Common myeloid progenitor, CD34-positive (primary cell): ENCODE data around the gene GNPTAB.
"Not testable (repeated sequence)": the region's sequence is repeated elsewhere in the genome, so short reads cannot be mapped to it uniquely, and the experiment has no call there.

Source experiments
- CTCF ChIA-PET: fragments of 350-600 bp; sonication (Branson Sonifier 250); formaldehyde crosslinking; loops from one replicate; lab custom pipeline; 2021; ENCODE audit warnings: antibody characterized with exemption; lab: Charles Lee
- POLR2A ChIA-PET: fragments of 350-600 bp; sonication (Branson Sonifier 250); formaldehyde crosslinking; loops from one replicate; lab custom pipeline; 2021; ENCODE audit warnings: antibody characterized with exemption; lab: Charles Lee
- DNase-seq, 3 donors: peaks; one replicate each; pipeline versions ENCODE4 v3.0.0 to v3.0.0-alpha.2; 2013
- H3K27ac ChIP-seq, 2 experiments: 1 replicate in 1 of 2; 2 replicates in 1 of 2; pipeline ENCODE4 v1.7.0; 2013; ENCODE audit warnings: inconsistent platforms in 2 of 2, low read length in 2 of 2, mild to moderate bottlenecking in 2 of 2, low read depth in 1 of 2, moderate library complexity in 1 of 2; ENCODE audit not compliant: severe bottlenecking in 2 of 2, insufficient read depth in 1 of 2, poor library complexity in 1 of 2
- H3K27me3 ChIP-seq, 5 experiments: replicated peaks in 2 of 5; 1 replicate in 3 of 5; 2 replicates in 2 of 5; pipeline versions ENCODE4 v1.6.1 to v1.7.0; 2013; ENCODE audit warnings: low read length in 4 of 5, mild to moderate bottlenecking in 2 of 5, moderate library complexity in 2 of 5, inconsistent platforms in 1 of 5; ENCODE audit not compliant: insufficient read depth in 5 of 5, control insufficient read depth in 4 of 5
- H3K36me3 ChIP-seq, 4 experiments: 1 replicate in 2 of 4; 2 replicates in 2 of 4; pipeline versions ENCODE4 v1.6.1 to v1.7.0; 2013; ENCODE audit warnings: low read length in 3 of 4, control low read depth in 1 of 4, mild to moderate bottlenecking in 1 of 4; ENCODE audit not compliant: control insufficient read depth in 4 of 4, insufficient read depth in 4 of 4
- H3K4me1 ChIP-seq, 4 experiments: 1 replicate in 3 of 4; 2 replicates in 1 of 4; pipeline versions ENCODE4 v1.6.1 to v1.7.1; 2013; ENCODE audit warnings: low read length in 3 of 4, mild to moderate bottlenecking in 3 of 4, control low read depth in 1 of 4, inconsistent platforms in 1 of 4, moderate library complexity in 1 of 4; ENCODE audit not compliant: control insufficient read depth in 4 of 4, insufficient read depth in 4 of 4; ENCODE audit errors: control extremely low read depth in 1 of 4
- H3K4me3 ChIP-seq, 7 experiments: 1 replicate in 4 of 7; 2 replicates in 3 of 7; pipeline versions ENCODE4 v1.5.1 to v1.7.0; 2013; ENCODE audit warnings: mild to moderate bottlenecking in 7 of 7, low read length in 6 of 7, moderate library complexity in 6 of 7, inconsistent platforms in 2 of 7, low read depth in 2 of 7, control low read depth in 1 of 7; ENCODE audit not compliant: insufficient read depth in 4 of 7, control insufficient read depth in 1 of 7; ENCODE audit errors: extremely low read depth in 1 of 7
- H3K9me3 ChIP-seq, 5 experiments: 1 replicate in 4 of 5; 2 replicates in 1 of 5; pipeline versions ENCODE4 v1.6.1 to v1.7.1; 2013; ENCODE audit warnings: low read length in 4 of 5, mild to moderate bottlenecking in 2 of 5, inconsistent platforms in 1 of 5, low read depth in 1 of 5, moderate library complexity in 1 of 5; ENCODE audit not compliant: control insufficient read depth in 4 of 5, insufficient read depth in 2 of 5; ENCODE audit errors: control extremely low read depth in 1 of 5
- WGBS: methylation state at CpG from one replicate; pipeline ENCODE4 v1.1.5; 2013; ENCODE audit not compliant: insufficient coverage; 5-methylcytosine and 5-hydroxymethylcytosine counted together

GNPTAB gene

GRCh38 chr12:101813117-101813516, 17.6 kb downstream of the GNPTAB start:
- POLR2A ChIA-PET = no interaction called here
- peaks cover 0 to 3% (median 0%) of the 10 kb centered on the region in 4 experiments for H3K4me1 ChIP-seq
- no peaks in the 10 kb centered on the region for H3K9me3 ChIP-seq
- DNase-seq = no peak
- CTCF ChIA-PET = interaction anchor here (0.7 kb wide), 1 partner anchor 8 kb away, joined by 3 read pairs; no protein-coding TSS in a partner anchor
- no peaks in the 10 kb centered on the region for H3K27me3 ChIP-seq
- no CpG with 5 or more reads among the region's 2 CpGs for WGBS
- H3K4me3 ChIP-seq = no peak overlapping the region
- no peak overlapping the region for H3K27ac ChIP-seq
- H3K36me3 ChIP-seq = peaks cover 0 to 5% (median 0%) of the 10 kb centered on the region in 4 experiments

DNA sequence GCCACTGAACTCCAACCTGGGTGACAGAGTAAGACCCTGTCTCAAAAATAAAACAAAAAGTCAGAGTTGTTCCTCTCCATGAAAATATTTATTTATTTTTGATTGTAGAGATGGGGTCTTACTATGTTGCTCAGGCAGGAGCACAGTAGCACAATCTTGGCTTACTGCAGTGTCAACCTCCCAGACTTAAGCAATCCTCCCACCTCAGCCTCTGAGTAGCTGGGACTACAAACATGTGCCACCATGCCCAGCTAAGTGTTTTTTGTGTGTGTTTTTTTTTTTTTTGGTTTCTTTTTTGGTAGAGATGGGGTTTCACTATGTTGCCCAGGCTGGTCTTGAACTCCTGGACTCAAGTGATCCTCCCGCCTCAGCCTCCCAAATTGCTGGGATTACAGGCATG, 18.0 kb downstream of the GNPTAB start:
- H3K9me3 ChIP-seq, H3K27ac ChIP-seq, H3K4me3 ChIP-seq, H3K36me3 ChIP-seq, POLR2A ChIA-PET, H3K4me1 ChIP-seq, H3K27me3 ChIP-seq, DNase-seq: not testable (repeated sequence)
- WGBS = 100% methylated on average over 1 of the region's 1 CpG
- CTCF ChIA-PET = interaction anchor here (0.7 to 1.2 kb wide), 2 partner anchors 8 to 11 kb away, joined by 3 to 4 read pairs; no protein-coding TSS in a partner anchor

- H3K36me3 ChIP-seq, H3K4me3 ChIP-seq, H3K9me3 ChIP-seq, H3K27ac ChIP-seq, POLR2A ChIA-PET, H3K27me3 ChIP-seq, DNase-seq: not testable (repeated sequence)
- WGBS = 87% methylated on average over 3 of the region's 6 CpGs
- H3K4me1 ChIP-seq = peaks cover 0 to 13% (median 0%) of the 10 kb centered on the region in 4 experiments
- CTCF ChIA-PET = interaction anchor here (1.2 to 1.3 kb wide), 2 partner anchors 12 to 38 kb away, joined by 4 read pairs; no protein-coding TSS in a partner anchor
Measured at GRCh38 chr12:101811342-101811741, 19.4 kb downstream of the GNPTAB start.

DNA sequence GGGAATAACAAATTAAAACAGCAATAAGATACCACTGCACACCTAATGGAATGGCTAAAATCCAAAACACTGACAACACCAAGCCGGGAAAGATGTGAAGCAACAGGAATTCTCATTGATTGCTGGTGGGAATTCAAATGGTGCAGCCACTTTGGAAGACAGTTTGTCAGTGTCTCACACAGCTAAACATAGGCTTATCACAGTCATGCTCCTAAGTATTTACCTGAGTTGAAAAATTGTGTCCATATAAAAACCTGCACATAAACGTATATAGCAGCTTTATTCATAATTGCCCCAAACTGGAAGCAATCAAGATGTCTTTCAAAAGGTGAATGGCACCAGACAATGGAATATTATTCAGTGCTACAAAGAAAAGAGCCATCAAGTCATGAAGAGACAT, 21.6 kb downstream of the GNPTAB start:
- no peak for DNase-seq
- no peak overlapping the region for H3K4me3 ChIP-seq
- ChIA-PET CTCF (no interaction called here), POLR2A (no interaction called here)
- peaks cover 0 to 18% (median 2%) of the 10 kb centered on the region in 4 experiments for H3K4me1 ChIP-seq
- no peaks in the 10 kb centered on the region for H3K9me3 ChIP-seq
- 92% methylated on average over 2 of the region's 2 CpGs for WGBS
- no peaks in the 10 kb centered on the region for H3K27me3 ChIP-seq
- no peak overlapping the region for H3K27ac ChIP-seq
- H3K36me3 ChIP-seq = peaks cover 0 to 5% (median 0%) of the 10 kb centered on the region in 4 experiments

GRCh38 chr12:101806265-101806664, 24.5 kb downstream of the GNPTAB start:
- WGBS = no CpG with 5 or more reads among the region's 1 CpG
- POLR2A ChIA-PET = no interaction called here
- no peak for DNase-seq
- CTCF ChIA-PET = interaction anchor here (1.1 to 1.5 kb wide), 6 partner anchors 8 to 29 kb away, joined by 3 to 5 read pairs (median 3); no protein-coding TSS in a partner anchor
- Histone ChIP-seq H3K4me3 (peak overlapping the region in 1 of 7 experiments; percentile 10), H3K27ac (no peak overlapping the region), H3K4me1 (peaks cover 0 to 25% (median 4%) of the 10 kb centered on the region in 4 experiments), H3K36me3 (peaks cover 0 to 2% (median 0%) of the 10 kb centered on the region in 4 experiments), H3K27me3 (no peaks in the 10 kb centered on the region), H3K9me3 (no peaks in the 10 kb centered on the region)

DNA sequence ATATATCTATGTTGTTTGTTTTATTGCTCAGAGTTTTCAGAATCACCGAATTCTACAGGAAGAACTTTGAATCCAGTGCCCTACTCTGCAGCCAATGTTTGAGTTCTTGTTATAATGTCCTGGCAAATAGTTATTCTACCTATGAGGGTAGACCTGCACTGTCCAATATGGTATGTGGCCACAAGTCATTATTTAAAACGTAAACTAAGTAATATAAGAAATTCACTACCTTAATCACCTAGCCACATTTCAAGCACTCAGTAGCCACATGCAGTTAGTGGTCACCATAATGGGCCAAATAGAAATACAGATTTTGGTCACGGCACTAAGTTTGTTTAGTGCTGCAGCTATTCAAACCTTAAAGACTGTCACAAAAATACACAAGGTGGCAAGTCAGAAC, 26.4 kb downstream of the GNPTAB start:
- 100% methylated on average over 2 of the region's 3 CpGs for WGBS
- H3K36me3 ChIP-seq = peaks cover 0 to 2% (median 0%) of the 10 kb centered on the region in 4 experiments
- peaks cover 0 to 22% (median 4%) of the 10 kb centered on the region in 4 experiments for H3K4me1 ChIP-seq
- no peak for DNase-seq
- H3K4me3 ChIP-seq = no peak overlapping the region
- H3K9me3 ChIP-seq = no peaks in the 10 kb centered on the region
- ChIA-PET CTCF (interaction anchor here (1.0 to 1.2 kb wide), 2 partner anchors 18 to 22 kb away, joined by 3 read pairs; no protein-coding TSS in a partner anchor), POLR2A (no interaction called here)
- no peak overlapping the region for H3K27ac ChIP-seq
- no peaks in the 10 kb centered on the region for H3K27me3 ChIP-seq

GRCh38 chr12:101803978-101804377, 26.8 kb downstream of the GNPTAB start:
- ChIA-PET CTCF (interaction anchor here (1.0 to 1.4 kb wide), 4 partner anchors 17 to 24 kb away, joined by 3 to 4 read pairs (median 3); no protein-coding TSS in a partner anchor), POLR2A (no interaction called here)
- 95% methylated on average over 4 of the region's 5 CpGs for WGBS

More at GRCh38 chr12:101803978-101804377, 26.8 kb downstream of the GNPTAB start:
- Histone ChIP-seq H3K9me3 (no peaks in the 10 kb centered on the region), H3K27me3 (no peaks in the 10 kb centered on the region), H3K36me3 (peaks cover 0 to 2% (median 0%) of the 10 kb centered on the region in 4 experiments), H3K27ac (no peak overlapping the region), H3K4me3 (no peak overlapping the region), H3K4me1 (peaks cover 0 to 22% (median 4%) of the 10 kb centered on the region in 4 experiments)
- DNase-seq = no peak
